H1 (cell line): ENCODE measurements around the gene PRSS8. TPM values are rescaled to one million over a fixed set of nuclear protein-coding genes. Genes with fewer than 3 reads are reported as not detected.

Source experiments
- CTCF ChIA-PET: fragments of 300-600 bp; sonication (Branson Sonifier 250); formaldehyde crosslinking; loops from one replicate; lab custom pipeline; 2021; ENCODE audit not compliant: partially characterized antibody; lab: Charles Lee
- POLR2A ChIA-PET: fragments of 300-600 bp; sonication (Branson Sonifier 250); formaldehyde crosslinking; loops from one replicate; lab custom pipeline; 2021; ENCODE audit warnings: inconsistent platforms; ENCODE audit not compliant: partially characterized antibody; lab: Charles Lee
- DNase-seq, 2 experiments: peaks; one replicate each; pipeline versions ENCODE4 v3.0.0 to v3.0.0-alpha.2; 2010 to 2022; ENCODE audit warnings: low spot score in 2 of 2, low read depth in 1 of 2, mixed read lengths in 1 of 2
- FAIRE-seq: peaks from 2 replicates; lab custom pipeline; 2011; peaks lifted over from hg19 to GRCh38; lab: Jason Lieb, UNC
- H2AFZ ChIP-seq: 2 replicates; pipeline ENCODE4 v1.8.1; 2012; ENCODE audit warnings: low read length, inconsistent platforms
- H2AK5ac ChIP-seq: 2 replicates; pipeline ENCODE4 v1.6.1; 2013; ENCODE audit warnings: low read depth, low read length
- H2BK120ac ChIP-seq: replicated peaks from 2 replicates; pipeline ENCODE3; 2013; ENCODE audit warnings: low read depth, low read length, inconsistent platforms
- H2BK12ac ChIP-seq: 2 replicates; pipeline ENCODE4 v1.6.1; 2013; ENCODE audit warnings: low read depth, low read length
- H2BK15ac ChIP-seq: 2 replicates; pipeline ENCODE4 v1.6.1; 2013; ENCODE audit warnings: low read length
- H2BK20ac ChIP-seq: 2 replicates; pipeline ENCODE4 v1.6.1; 2013; ENCODE audit warnings: low read length
- H2BK5ac ChIP-seq: 2 replicates; pipeline ENCODE4 v1.6.1; 2013; ENCODE audit warnings: low read depth, low read length
- H3K14ac ChIP-seq: 2 replicates; pipeline ENCODE4 v1.6.1; 2013; ENCODE audit warnings: inconsistent platforms; ENCODE audit not compliant: insufficient read length
- H3K18ac ChIP-seq: 2 replicates; pipeline ENCODE4 v1.6.1; 2013; ENCODE audit warnings: low read length; ENCODE audit errors: extremely low read depth
- H3K23ac ChIP-seq: 2 replicates; pipeline ENCODE4 v1.6.1; 2013; ENCODE audit warnings: inconsistent platforms; ENCODE audit not compliant: insufficient read length
- H3K23me2 ChIP-seq: 2 replicates; pipeline ENCODE4 v1.6.1; 2013; ENCODE audit warnings: low read depth, low read length
- H3K27ac ChIP-seq: 2 replicates; pipeline ENCODE4 v1.6.1; 2011; ENCODE audit warnings: low read depth, low read length, inconsistent platforms
- H3K27me3 ChIP-seq, 4 experiments: replicated peaks in 1 of 4; 1 replicate in 1 of 4; 2 replicates in 3 of 4; pipeline versions ENCODE4 v1.6.1 to v1.8.1; 2011 to 2013; ENCODE audit warnings: low read length in 3 of 4, mild to moderate bottlenecking in 3 of 4, inconsistent platforms in 2 of 4, mixed read lengths in 2 of 4, moderate library complexity in 1 of 4; ENCODE audit not compliant: control insufficient read depth in 3 of 4, insufficient read depth in 3 of 4; ENCODE audit errors: extremely low read depth in 1 of 4
- H3K36me3 ChIP-seq, 4 experiments: 2 replicates each; pipeline versions ENCODE4 v1.6.1 to v1.8.1; 2011 to 2013; ENCODE audit warnings: mild to moderate bottlenecking in 4 of 4, low read length in 3 of 4, moderate library complexity in 2 of 4, control low read depth in 1 of 4, inconsistent platforms in 1 of 4; ENCODE audit not compliant: insufficient read depth in 4 of 4, control insufficient read depth in 2 of 4
- H3K4ac ChIP-seq: replicated peaks from 2 replicates; pipeline ENCODE3; 2013; ENCODE audit warnings: low read length, low read depth, mixed read lengths, inconsistent platforms; ENCODE audit not compliant: insufficient read length
- H3K4me1 ChIP-seq, 4 experiments: replicated peaks in 1 of 4; 1 replicate in 1 of 4; 2 replicates in 3 of 4; pipeline versions ENCODE4 v1.6.1 to v1.8.1; 2011 to 2013; ENCODE audit warnings: low read length in 3 of 4, inconsistent platforms in 2 of 4, mixed read lengths in 1 of 4; ENCODE audit not compliant: insufficient read depth in 4 of 4, control insufficient read depth in 3 of 4
- H3K4me2 ChIP-seq, 2 experiments: 2 replicates each; pipeline versions ENCODE4 v1.6.1 to v1.8.1; 2011 to 2013; ENCODE audit warnings: low read depth in 2 of 2, low read length in 2 of 2, control low read depth in 1 of 2, inconsistent platforms in 1 of 2, mild to moderate bottlenecking in 1 of 2; ENCODE audit not compliant: insufficient read depth in 1 of 2
- H3K4me3 ChIP-seq, 4 experiments: fragments of 200-600, 300-600 bp in 1 of 4; sonication (generic), shearing (Covaris generic), sonication (Bioruptor Twin) in 1 of 4; 2 replicates each; pipeline versions ENCODE4 v1.5.1 to v1.8.1; 2011 to 2016; ENCODE audit warnings: low read length in 4 of 4, low read depth in 3 of 4, control low read depth in 2 of 4, inconsistent platforms in 2 of 4, mild to moderate bottlenecking in 2 of 4, mixed read lengths in 1 of 4, moderate library complexity in 1 of 4; ENCODE audit not compliant: insufficient read depth in 2 of 4; ENCODE audit errors: extremely low read depth in 1 of 4
- H3K56ac ChIP-seq: replicated peaks from 2 replicates; pipeline ENCODE3; 2013; ENCODE audit warnings: low read depth, mild to moderate bottlenecking, mixed read lengths, low read length, inconsistent platforms; ENCODE audit not compliant: insufficient read length
- H3K79me1 ChIP-seq: 2 replicates; pipeline ENCODE4 v1.6.1; 2013; ENCODE audit warnings: low read depth, low read length, control low read depth
- H3K79me2 ChIP-seq, 2 experiments: 2 replicates each; pipeline versions ENCODE4 v1.6.1 to v1.8.1; 2012 to 2013; ENCODE audit warnings: low read length in 2 of 2, mild to moderate bottlenecking in 2 of 2, inconsistent platforms in 1 of 2; ENCODE audit not compliant: insufficient read depth in 2 of 2, control insufficient read depth in 1 of 2
- H3K9ac ChIP-seq, 4 experiments: replicated peaks in 1 of 4; 1 replicate in 1 of 4; 2 replicates in 3 of 4; pipeline versions ENCODE4 v1.6.1 to v1.8.1; 2011 to 2013; ENCODE audit warnings: low read depth in 3 of 4, low read length in 3 of 4, control low read depth in 2 of 4, mild to moderate bottlenecking in 2 of 4, moderate library complexity in 2 of 4, inconsistent platforms in 1 of 4; ENCODE audit errors: extremely low read depth in 1 of 4
- H3K9me3 ChIP-seq, 2 experiments: 2 replicates each; pipeline versions ENCODE4 v1.6.1 to v1.8.1; 2012 to 2013; ENCODE audit warnings: mild to moderate bottlenecking in 2 of 2, moderate library complexity in 2 of 2, control low read depth in 1 of 2, inconsistent platforms in 1 of 2, low read depth in 1 of 2, low read length in 1 of 2, mixed read lengths in 1 of 2; ENCODE audit not compliant: insufficient read depth in 2 of 2
- H4K20me1 ChIP-seq, 2 experiments: replicated peaks in 1 of 2; 2 replicates each; pipeline versions ENCODE3 to v1.8.1; 2011 to 2013; ENCODE audit warnings: inconsistent platforms in 2 of 2, low read length in 2 of 2, mild to moderate bottlenecking in 1 of 2; ENCODE audit not compliant: insufficient read depth in 2 of 2, control insufficient read depth in 1 of 2
- H4K5ac ChIP-seq: 2 replicates; pipeline ENCODE4 v1.6.1; 2013; ENCODE audit warnings: low read length, low read depth, mixed read lengths, inconsistent platforms; ENCODE audit not compliant: insufficient read length
- H4K8ac ChIP-seq: 2 replicates; pipeline ENCODE4 v1.8.0; 2013; ENCODE audit warnings: mild to moderate bottlenecking, moderate library complexity, low read length, inconsistent platforms; ENCODE audit not compliant: insufficient read depth; ENCODE audit errors: extremely low read depth
- H4K91ac ChIP-seq: replicated peaks from 2 replicates; pipeline ENCODE3; 2013; ENCODE audit warnings: low read length, mixed read lengths, inconsistent platforms; ENCODE audit not compliant: insufficient read length
- SUZ12 ChIP-seq: fragments of 200-600 bp; sonication (generic); IDR thresholded peaks from 2 replicates; pipeline ENCODE4 v1.6.1; 2012; ENCODE audit warnings: mild to moderate bottlenecking, inconsistent platforms, low read length, moderate library complexity, mixed read lengths
- ZNF274 ChIP-seq: IDR thresholded peaks from 2 replicates; pipeline ENCODE4 v1.7.0; 2012; ENCODE audit warnings: low read length, borderline replicate concordance; ENCODE audit errors: extremely low read depth
- WGBS, 2 experiments: shearing (Covaris generic) in 1 of 2; methylation state at CpG; one replicate each; pipeline versions ENCODE4 v1.1.6 to v1.1.7; 2013 to 2015; ENCODE audit warnings: low lambda C conversion rate in 2 of 2, mixed read lengths in 2 of 2, inconsistent platforms in 1 of 2, low coverage in 1 of 2, missing lambda C conversion rate in 1 of 2; ENCODE audit not compliant: insufficient replicate concordance in 2 of 2, insufficient coverage in 1 of 2, insufficient read length in 1 of 2; ENCODE audit errors: extremely low coverage in 1 of 2, missing lambda C conversion rate in 1 of 2; 5-methylcytosine and 5-hydroxymethylcytosine counted together
- polyA plus RNA-seq, 7 experiments: library from polyadenylated mRNA; depleted of rRNA in 3 of 7; stranded (reverse) in 5 of 7; unstranded in 2 of 7; fragments of >200 nt in 5 of 7; fragments of 200-250 nt in 2 of 7; gene quantifications; 1 replicate in 5 of 7; 2 replicates in 1 of 7; 4 replicates in 1 of 7; pipeline versions ENCODE4 v1.2.1 to v1.2.3, GENCODE V29; 2011 to 2013; ENCODE audit warnings: missing spikeins in 2 of 7, mixed read lengths in 2 of 7
- total RNA-seq: library from RNA; stranded (reverse); fragmentation: NEBNext Ultra II Directional; extraction: Animal tissue kit (Norgen Biotek cat#: 25700); gene quantifications from 2 replicates; pipeline ENCODE4 v1.2.1, GENCODE V29; 2021

Gene PRSS8
- total and polyA plus RNA-seq, 2 of the 8 experiments (the other 6 are each of a cell fraction or from before 2014, with no cell fraction given) = 87.7 to 273 TPM

DNA sequence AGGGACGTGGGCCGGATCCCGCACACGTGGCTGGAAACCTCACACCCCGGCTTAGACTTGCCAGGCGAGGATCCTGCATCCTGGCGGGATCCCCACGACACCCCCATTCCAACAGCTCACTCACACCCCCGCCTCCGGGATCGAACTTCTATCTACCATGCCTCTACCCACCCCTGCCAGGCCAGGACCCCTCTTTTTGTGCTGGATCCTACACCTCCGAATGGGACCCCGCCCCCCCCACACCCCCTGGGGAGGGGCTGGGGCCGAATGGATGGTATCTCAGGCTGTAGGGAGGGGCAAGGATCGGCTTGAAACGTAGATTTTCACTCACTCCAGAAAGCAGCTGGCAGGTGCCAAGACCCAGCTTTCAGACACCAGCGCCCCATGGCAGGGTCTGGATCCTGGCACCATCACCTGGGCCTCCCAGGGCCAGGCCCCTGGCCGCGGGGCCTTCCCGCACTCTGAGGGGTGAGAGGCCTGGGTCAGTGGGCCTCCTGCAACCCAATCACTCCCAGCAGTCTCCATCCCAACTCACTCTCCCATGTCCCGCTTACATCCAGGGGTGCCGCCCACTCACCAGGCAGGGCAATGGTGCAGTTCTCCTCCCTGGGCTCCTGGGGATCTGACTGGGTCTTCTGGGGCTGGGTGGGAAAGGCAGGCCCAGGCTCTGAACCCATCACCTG lies 7.6 kb upstream of the PRSS8 start:
- Histone ChIP-seq H3K14ac (no peak overlapping the region), H2BK20ac (no peak overlapping the region), H3K4me2 (peak overlapping the region; percentile 4 to 72; a peak in 2 of 4 replicates), H3K27ac (no peak overlapping the region), H3K9ac (no peak overlapping the region; a peak in 1 of 7 replicates), H3K18ac (peak overlapping the region; percentile 93), H3K4ac (no peak overlapping the region), H2AK5ac (no peak overlapping the region), H2AFZ (no peak overlapping the region), H3K23me2 (peaks cover 5% of the 10 kb centered on the region; the same call in 1 of the 2 replicates), H2BK12ac (peak overlapping the region; percentile 55; the same call in 1 of the 2 replicates), H3K23ac (no peak overlapping the region), H3K56ac (no peak overlapping the region), H3K79me2 (no peaks in the 10 kb centered on the region), H3K27me3 (peaks cover 1 to 20% (median 15%) of the 10 kb centered on the region in 4 experiments), H2BK15ac (0 out of 2 replicates have a peak overlapping the region, but pooled peaks have one; percentile 88), H2BK5ac (no peak overlapping the region), H3K36me3 (no peaks in the 10 kb centered on the region), H3K4me1 (peaks cover 5 to 25% (median 22%) of the 10 kb centered on the region in 4 experiments), H4K5ac (no peak overlapping the region), H4K8ac (no peak overlapping the region; the same call in 1 of the 2 replicates), H3K4me3 (peak overlapping the region in 2 of 4 experiments; percentile 10 to 54; a peak in 5 of 8 replicates), H4K91ac (peak overlapping the region; percentile 96), H2BK120ac (no peak overlapping the region), H3K9me3 (no peaks in the 10 kb centered on the region), H3K79me1 (no peaks in the 10 kb centered on the region), H4K20me1 (no peaks in the 10 kb centered on the region)
- 79% methylated on average over 19 of the region's 22 CpGs; no CpG with 5 or more reads in 1 of the 2 experiments for WGBS, 2 experiments
- no peak for FAIRE-seq
- TF ChIP-seq ZNF274 (no peak), SUZ12 (peak; percentile 14; the same call in 1 of the 2 replicates)
- ChIA-PET CTCF (interaction anchor here (0.8 to 8.1 kb wide), 24 partner anchors 9 to 189 kb away, joined by 3 to 56 read pairs (median 4); partner anchors contain the start of genes BCKDK, HSD3B7, KAT8 and PRSS53), POLR2A (interaction anchor here (0.6 to 34.9 kb wide), 12 partner anchors 22 to 315 kb away, joined by 3 to 713 read pairs (median 5); partner anchors contain the start of genes ARMC5, BCKDK, FUS and HSD3B7)
- DNase-seq = peak in 1 of 2 experiments; percentile 55
